Ovary (tissue), 10 donors: ENCODE results near the gene KRTAP21-2. TPM values are rescaled to one million over a fixed set of nuclear protein-coding genes. Genes with fewer than 3 reads are reported as not detected.

Experiments
- DNase-seq, 5 donors: peaks; one replicate each; pipeline ENCODE4 v3.0.0-alpha.2; 2019 to 2020
- H3K27ac ChIP-seq, 2 donors: fragments of 200-600 bp; one replicate each; pipeline versions ENCODE4 v1.5.1 to v1.8.0; 2019 to 2022
- H3K27me3 ChIP-seq: fragments of 200-600 bp; one replicate; pipeline ENCODE4 v1.8.0; 2022
- H3K36me3 ChIP-seq: fragments of 200-600 bp; sonication (generic); one replicate; pipeline ENCODE4 v1.5.1; 2019
- H3K4me1 ChIP-seq: one replicate; pipeline ENCODE4 v1.8.1; 2013; ENCODE audit warnings: mild to moderate bottlenecking, moderate library complexity; ENCODE audit not compliant: insufficient read depth
- H3K4me3 ChIP-seq: fragments of 200-600 bp; sonication (generic); one replicate; pipeline ENCODE4 v1.5.1; 2017
- H3K9me3 ChIP-seq, 2 donors: fragments of 200-600 bp in 1 of 2; sonication (generic) in 1 of 2; one replicate each; pipeline versions ENCODE4 v1.5.1 to v1.8.1; 2013 to 2019; ENCODE audit warnings: mild to moderate bottlenecking in 1 of 2, moderate library complexity in 1 of 2
- CTCF ChIP-seq, 3 donors: fragments of 450-650 bp in 2 of 3; fragments of 200-600 bp in 1 of 3; IDR thresholded peaks; one replicate each; pipeline versions ENCODE4 v1.5.1 to v1.8.0; 2016 to 2022; ENCODE audit warnings: antibody characterized with exemption in 3 of 3, mild to moderate bottlenecking in 1 of 3
- EP300 ChIP-seq: sonication (generic); formaldehyde crosslinking; IDR thresholded peaks from one replicate; pipeline ENCODE4 v1.6.1; 2017; ENCODE audit warnings: antibody characterized with exemption
- POLR2A ChIP-seq: fragments of 450-650 bp; IDR thresholded peaks from one replicate; pipeline ENCODE4 v1.6.1; 2017; ENCODE audit warnings: antibody characterized with exemption, mild to moderate bottlenecking, moderate library complexity
- WGBS, 3 donors: extraction: QIAGEN DNeasy Blood & Tissue Kit in 1 of 3; methylation state at CpG; one replicate each; pipeline versions ENCODE4 v1.1.5 to v1.1.7; 2013 to 2017; 5-methylcytosine and 5-hydroxymethylcytosine counted together
- intact Hi-C, 4 donors: fragments of 100-400 bp; cut with DNase I; formaldehyde crosslinking; loops; one replicate each; pipeline versions ENCODE4 v1.11.0 to v1.15.1; 2022 to 2023
- long read RNA-seq, 3 donors: library from polyadenylated mRNA in 2 of 3; unstranded in 2 of 3; transcript quantifications; one replicate each; pipeline ENCODE4 v2.0.0 and lab custom pipeline, GENCODE V29; 2021 to 2026
- polyA plus RNA-seq, 2 donors: library from polyadenylated mRNA; stranded (reverse); fragments of 200-250 nt in 1 of 2; fragments of 350-450 nt in 1 of 2; fragmentation: Illumina TruSeq in 1 of 2; extraction: RNeasy Lipid Tissue Mini Kit (QIAGEN cat#74804) in 1 of 2; gene quantifications; one replicate each; pipeline ENCODE4 v1.2.3, GENCODE V29; 2013 to 2014
- total RNA-seq, 7 donors: library from RNA; depleted of rRNA in 2 of 7; stranded (reverse); fragments of >200 nt in 2 of 7; fragmentation: NEBNext Ultra II Directional in 3 of 7; extraction: Animal tissue kit (Norgen Biotek cat#: 25700) in 3 of 7; gene quantifications; one replicate each; pipeline versions ENCODE4 v1.1.0 to v1.2.4, GENCODE V29; 2016 to 2023
- donor health status: DM: no; HTN: no; CAD: no; lungs with moderate emphysema.
- donor health status: DM: no; HTN: no; CAD: no.
- donor health status: Bipolar disorder and iron deficiency.
- donor health status: DM: yes; HTN: yes; CAD: no.
- donor health status: DM: no; HTN: no; CAD: no.
- donor health status: DM: yes; HTN: yes; CAD: no.

The KRTAP21-2 gene
- total RNA-seq (not detected), polyA plus RNA-seq (not detected)
- long read RNA-seq, donor 1 = 0 reads
- long read RNA-seq, donor 2 = 0 reads
- long read RNA-seq, donor 3 = 0 reads

GRCh38 chr21:30747159-30747558 is at the start of gene KRTAP21-2:
Gene KRTAP21-2 (minus strand): TSS chr21:30747259. CDS start chr21:30747202, 57 bp downstream.
- no peaks in the 10 kb centered on the region for H3K27me3 ChIP-seq
- H3K4me1 ChIP-seq = no peaks in the 10 kb centered on the region
- intact Hi-C loops = no loop called here
- no peak for TF ChIP-seq POLR2A
- TF ChIP-seq CTCF (IDR thresholded peaks at IDR 0.05) = no peak
- no peak for TF ChIP-seq EP300
- H3K4me3 ChIP-seq = no peak within 1 kb of the TSS
- H3K27ac ChIP-seq = no peak within 1 kb of the TSS
- H3K9me3 ChIP-seq = no peaks in the 10 kb centered on the region
- no peak for DNase-seq
- no peaks in the 10 kb centered on the region for H3K36me3 ChIP-seq

DNA sequence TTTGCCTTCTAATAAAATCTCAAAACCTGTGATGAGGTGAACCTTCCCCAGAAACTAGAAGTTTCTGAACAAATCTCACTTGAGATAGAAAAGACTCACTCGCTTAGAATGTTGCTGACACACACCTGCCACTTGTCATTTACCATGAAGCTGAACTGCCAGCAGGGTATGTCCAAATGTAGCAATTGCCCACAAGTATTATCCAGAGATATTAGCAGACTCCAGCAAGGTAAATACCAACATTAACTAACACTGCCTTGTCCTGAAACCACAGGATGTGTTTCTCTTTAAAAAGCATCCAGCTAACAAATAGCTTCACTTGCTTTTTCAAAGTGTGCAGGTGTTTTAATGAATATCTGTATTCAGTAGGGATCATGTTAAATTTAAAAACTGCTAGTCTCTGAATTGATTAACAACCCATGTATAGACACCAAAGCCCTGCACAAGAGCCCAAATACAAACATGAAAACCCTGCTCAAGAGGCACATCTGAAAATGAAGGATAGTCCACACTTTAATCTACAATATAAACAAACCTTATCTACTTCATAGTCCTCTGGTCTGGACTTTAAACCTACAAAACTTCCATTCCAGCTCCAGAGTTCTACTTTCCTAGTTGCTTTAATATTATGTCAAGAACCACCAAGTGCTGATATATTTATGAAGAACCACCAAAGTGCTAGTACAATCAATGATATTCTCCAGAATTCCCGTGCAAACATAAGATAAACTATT is 46.7 kb upstream of the KRTAP21-2 start:
- no peak overlapping the region for H3K4me3 ChIP-seq
- intact Hi-C loops = no loop called here
- H3K9me3 ChIP-seq = no peaks in the 10 kb centered on the region
- no peak overlapping the region for H3K27ac ChIP-seq
- no peak for DNase-seq
- 42 to 59% (median 57%) methylated on average over 2 of the region's 2 CpGs for WGBS, 3 donors
- H3K36me3 ChIP-seq = no peaks in the 10 kb centered on the region
- no peaks in the 10 kb centered on the region for H3K27me3 ChIP-seq
- no peak for TF ChIP-seq POLR2A
- TF ChIP-seq CTCF (IDR thresholded peaks at IDR 0.05) = no peak
- TF ChIP-seq EP300 = no peak
- no peaks in the 10 kb centered on the region for H3K4me1 ChIP-seq

DNA sequence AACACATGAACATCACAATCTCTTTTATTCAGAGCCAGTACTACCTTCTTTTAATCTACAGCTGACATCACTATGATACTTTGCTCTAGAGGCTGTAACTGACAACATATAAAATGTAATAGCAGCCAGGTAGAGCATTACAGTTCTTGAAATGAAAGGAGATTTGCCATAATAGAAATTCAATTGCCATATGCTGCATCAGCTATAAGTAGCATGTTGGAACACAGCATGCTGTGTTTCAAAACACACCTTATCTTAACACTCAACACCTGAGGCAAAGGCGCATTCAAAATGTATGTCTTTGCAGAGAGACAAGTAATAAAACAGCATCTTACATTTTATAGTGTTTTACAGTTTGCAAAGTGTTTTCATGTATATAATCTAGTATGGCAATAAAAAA is 32.2 kb upstream of the KRTAP21-2 start:
- Histone ChIP-seq H3K4me3 (no peak overlapping the region), H3K9me3 (no peaks in the 10 kb centered on the region)
- WGBS, 3 donors = 81 to 93% (median 92%) methylated on average over 1 of the region's 1 CpG

DNA sequence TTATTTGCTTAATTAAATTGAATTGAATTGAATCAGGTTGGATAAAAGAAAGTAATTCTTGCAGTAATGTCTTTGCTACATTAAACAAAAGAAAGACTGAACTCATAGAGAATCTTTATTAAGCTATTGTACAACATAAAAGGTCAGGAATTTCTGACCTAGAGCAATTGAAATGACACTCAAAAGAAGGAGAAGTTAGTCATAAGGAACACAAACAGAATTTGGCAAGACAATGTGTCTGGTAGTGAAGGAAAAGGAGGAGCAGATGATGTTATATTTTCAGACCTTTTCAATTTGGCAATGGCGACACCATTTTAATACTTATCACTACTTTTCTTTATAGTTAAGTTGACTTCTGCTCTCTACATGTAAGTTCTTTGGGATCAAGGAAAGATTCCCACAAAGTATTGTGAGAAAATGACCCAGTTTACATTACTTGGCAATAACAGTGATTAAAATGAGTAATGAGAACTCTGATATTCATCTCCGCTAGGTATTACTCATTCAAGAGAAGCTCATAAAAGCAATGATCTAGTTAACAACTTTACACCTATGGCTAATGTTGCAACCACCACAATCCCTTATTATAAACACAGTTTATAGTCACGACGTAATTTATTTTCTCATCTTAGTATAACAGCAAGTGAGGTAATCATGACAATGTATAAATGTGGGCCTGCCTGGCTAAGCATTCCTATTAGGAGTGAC is 22.8 kb upstream of the KRTAP21-2 start:
- Histone ChIP-seq H3K27me3 (no peaks in the 10 kb centered on the region), H3K9me3 (no peaks in the 10 kb centered on the region), H3K4me1 (no peaks in the 10 kb centered on the region), H3K36me3 (no peaks in the 10 kb centered on the region), H3K4me3 (no peak overlapping the region), H3K27ac (no peak overlapping the region)
- 86 to 88% (median 87%) methylated on average over 4 of the region's 4 CpGs for WGBS, 3 donors
- intact Hi-C loops = no loop called here
- no peak for DNase-seq
- TF ChIP-seq EP300 (no peak), POLR2A (no peak), CTCF (IDR thresholded peaks at IDR 0.05) (no peak)

More for the DNA sequence above, 32.2 kb upstream of the KRTAP21-2 start:
- H3K27me3 ChIP-seq = no peaks in the 10 kb centered on the region
- intact Hi-C loops = no loop called here
- H3K36me3 ChIP-seq = no peaks in the 10 kb centered on the region
- no peak for DNase-seq
- TF ChIP-seq EP300 (no peak), POLR2A (no peak), CTCF (IDR thresholded peaks at IDR 0.05) (no peak)
- H3K4me1 ChIP-seq = no peaks in the 10 kb centered on the region
- no peak overlapping the region for H3K27ac ChIP-seq
